HG02571 (cell line): Measurements from ENCODE around the gene ZNF281.
"Not testable (repeated sequence)": the region's sequence is repeated elsewhere in the genome, so short reads cannot be mapped to it uniquely, and the experiment has no call there.

Experiments
- ATAC-seq: cut with Tn5 transposase; IDR thresholded peaks from one replicate; pipeline ENCODE4 v1.9.1; 2021; ENCODE audit warnings: mild to moderate bottlenecking, moderate library complexity; ENCODE audit not compliant: unreplicated experiment

ZNF281 gene

GRCh38 chr1:200432586-200432985, 22.8 kb upstream of the ZNF281 start:
- ATAC-seq, result no peak

- ATAC-seq, result no peak
Observed at GRCh38 chr1:200429221-200429751, 19.4 kb upstream of the ZNF281 start.

GRCh38 chr1:200428482-200429205, 18.8 kb upstream of the ZNF281 start:
- no peak for ATAC-seq

GRCh38 chr1:200427744-200428143, 17.9 kb upstream of the ZNF281 start:
- ATAC-seq, result no peak

GRCh38 chr1:200426196-200426595, 16.4 kb upstream of the ZNF281 start:
- no peak for ATAC-seq

- ATAC-seq, result no peak
Observed at GRCh38 chr1:200423235-200423634, 13.4 kb upstream of the ZNF281 start.

GRCh38 chr1:200422211-200422610, 12.4 kb upstream of the ZNF281 start:
- no peak for ATAC-seq

GRCh38 chr1:200415789-200416593, 6.2 kb upstream of the ZNF281 start:
- ATAC-seq, result peak; percentile 75

GRCh38 chr1:200415227-200415626, 5.4 kb upstream of the ZNF281 start:
- peak; percentile 64 for ATAC-seq

GRCh38 chr1:200414657-200415056, 4.8 kb upstream of the ZNF281 start:
- no peak for ATAC-seq

- not testable (repeated sequence) for ATAC-seq
Observed at GRCh38 chr1:200413766-200414165, 3.9 kb upstream of the ZNF281 start.

GRCh38 chr1:200411406-200412257, 1.8 kb upstream of the ZNF281 start:
- no peak for ATAC-seq

- ATAC-seq, result no peak
Observed at GRCh38 chr1:200410566-200410878, 686 bp upstream of the ZNF281 start.

- ATAC-seq, result peak; percentile 25
Observed at GRCh38 chr1:200409203-200409760, 554 bp downstream of the ZNF281 start.

- ATAC-seq, result no peak
Observed at GRCh38 chr1:200406161-200406797, 3.6 kb downstream of the ZNF281 start.

- no peak for ATAC-seq
Observed at GRCh38 chr1:200405264-200405663, 4.6 kb downstream of the ZNF281 start.

- ATAC-seq, result no peak
Observed at GRCh38 chr1:200401708-200402107, 8.1 kb downstream of the ZNF281 start.

GRCh38 chr1:200401263-200401662, 8.6 kb downstream of the ZNF281 start:
- ATAC-seq, result no peak

GRCh38 chr1:200400556-200400955, 9.3 kb downstream of the ZNF281 start:
- ATAC-seq, result no peak

- ATAC-seq, result no peak
Observed at GRCh38 chr1:200399860-200400259, 10.0 kb downstream of the ZNF281 start.
